Stimulated activated naive CD4-positive, alpha-beta T cell (primary cell): ENCODE data around the gene ORMDL1.

Source experiments
- DNase-seq, 6 experiments: peaks; one replicate each; lab custom pipeline; 2025; lab: John Stamatoyannopoulos, UW

The ORMDL1 gene, protein sequence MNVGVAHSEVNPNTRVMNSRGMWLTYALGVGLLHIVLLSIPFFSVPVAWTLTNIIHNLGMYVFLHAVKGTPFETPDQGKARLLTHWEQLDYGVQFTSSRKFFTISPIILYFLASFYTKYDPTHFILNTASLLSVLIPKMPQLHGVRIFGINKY

DNA sequence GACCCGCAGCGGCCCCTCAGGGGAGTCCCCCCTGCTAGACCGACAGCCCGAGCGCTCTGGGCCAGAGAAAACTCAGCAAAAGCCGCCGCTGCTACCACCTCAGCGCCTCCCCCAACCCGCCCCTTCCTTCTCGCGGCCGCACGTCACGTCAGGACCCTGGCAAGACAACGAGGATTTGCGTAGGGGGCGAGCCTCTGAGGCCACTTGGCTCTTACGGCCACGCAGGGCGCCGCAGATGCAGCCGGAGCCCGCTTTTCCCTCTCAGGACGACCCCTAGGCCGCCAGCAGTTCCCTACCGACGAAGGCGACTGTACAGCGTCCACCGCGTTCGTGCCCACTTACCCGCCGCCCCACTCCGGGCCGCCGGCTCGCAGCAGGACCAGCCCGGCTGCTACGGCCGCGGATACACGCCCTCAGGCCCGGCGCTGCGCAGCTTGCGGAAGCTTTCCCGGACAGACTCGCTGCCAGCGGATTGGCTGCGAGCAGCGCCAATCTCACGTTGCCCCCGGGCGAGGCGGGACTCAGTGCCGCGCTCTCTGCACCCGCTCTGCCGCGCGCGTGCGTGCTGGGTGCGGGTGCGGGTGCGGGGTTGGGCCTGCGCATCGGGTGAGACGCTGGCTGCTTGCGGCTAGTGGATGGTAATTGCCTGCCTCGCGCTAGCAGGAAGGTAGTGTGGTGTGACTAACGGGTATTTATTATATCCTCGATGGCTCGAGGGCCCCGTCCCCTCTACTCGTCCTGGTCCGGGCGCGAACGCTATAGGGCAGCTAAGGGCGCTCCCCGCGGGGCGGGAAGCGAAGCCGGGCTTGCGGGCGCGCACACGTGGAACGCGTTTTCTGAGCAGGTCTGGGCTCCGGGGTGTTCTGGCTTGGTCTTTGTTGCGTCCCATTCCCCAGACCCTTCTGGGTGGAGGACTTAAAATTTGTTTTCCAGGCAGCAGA lies at the start of gene ORMDL1, which contains the start of gene PMS1:
ORMDL1 (minus strand) TSS at position 413 of the 941 bp plus-strand sequence. CDS start 1,744 bp downstream, outside the sequence.
PMS1 (plus strand) TSS at position 524 of the 941 bp plus-strand sequence. CDS start 7,360 bp downstream, outside the sequence.
- DNase-seq = peak; percentile 88 to 97 (median 92)

DNA sequence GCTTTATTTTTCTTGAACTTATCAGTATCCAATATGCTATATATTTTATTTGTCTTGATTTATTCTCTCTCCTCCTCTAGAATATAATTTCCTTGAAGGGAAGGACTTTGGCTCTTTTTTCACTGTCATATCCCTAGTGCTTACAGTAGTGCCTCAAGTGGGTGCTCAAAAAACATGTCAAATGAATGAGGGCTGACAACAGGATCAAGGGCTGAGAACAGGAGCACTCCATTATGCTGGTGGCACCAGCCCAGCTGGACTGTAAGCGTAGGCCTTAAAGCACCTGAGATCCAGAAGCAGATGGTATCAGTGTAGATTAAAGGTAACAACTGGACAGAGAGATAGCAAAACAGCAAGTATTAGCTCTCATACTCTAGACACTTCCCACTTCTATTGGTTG lies 46.4 kb upstream of the ORMDL1 start:
- DNase-seq = no peak

DNA sequence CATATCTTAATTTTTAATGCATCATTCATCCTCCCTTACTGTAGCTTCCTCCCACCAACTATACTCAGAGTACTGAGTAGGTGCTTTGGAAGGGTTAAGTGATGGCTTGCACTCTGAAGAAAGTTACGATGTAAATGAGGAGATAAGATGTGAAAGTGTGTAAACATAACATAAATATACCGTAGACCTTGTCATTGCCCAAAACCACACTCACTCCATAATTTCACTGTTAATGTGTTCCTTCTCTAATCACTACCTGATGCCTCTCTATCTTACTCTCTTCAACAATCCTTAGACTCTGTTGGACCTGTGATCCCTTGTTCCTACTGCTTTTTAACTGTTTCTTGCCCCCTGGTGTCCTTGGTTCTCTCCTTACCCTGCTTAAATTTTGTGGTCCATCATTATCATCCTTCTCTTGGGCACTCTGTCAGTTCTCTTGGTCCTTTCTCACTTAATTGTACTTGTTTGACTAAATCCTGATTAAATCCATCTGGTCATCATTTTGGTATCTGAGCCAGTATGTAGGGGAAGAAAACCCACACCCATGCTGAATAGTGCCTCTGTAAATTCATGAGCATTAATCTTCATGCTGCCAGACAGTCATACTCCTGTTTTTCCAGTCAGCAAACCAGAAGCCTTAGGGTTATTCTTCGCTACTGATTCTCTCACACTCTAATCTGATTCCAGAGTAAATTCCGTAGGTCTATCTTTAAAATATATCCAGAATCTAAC lies 45.1 kb upstream of the ORMDL1 start:
- DNase-seq = no peak

DNA sequence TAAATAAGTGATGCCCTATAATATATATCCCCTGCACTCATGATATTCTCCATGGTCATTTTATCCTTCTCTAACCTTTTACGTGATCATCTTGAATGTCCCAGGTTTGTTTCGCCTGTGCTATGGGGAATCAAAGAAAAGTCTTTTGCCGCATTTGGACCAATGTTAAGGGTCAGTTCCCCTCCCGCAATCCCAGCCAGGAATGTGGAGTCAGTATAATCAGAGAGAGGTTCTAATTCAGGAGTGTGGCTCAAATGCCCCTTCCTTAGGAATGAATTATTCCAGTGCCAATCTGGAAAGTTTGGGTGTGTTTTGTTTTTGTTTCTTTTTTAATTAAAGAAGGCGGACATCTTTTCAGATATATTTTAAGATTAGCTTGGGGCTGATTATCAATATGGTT lies 41.9 kb upstream of the ORMDL1 start:
- DNase-seq = no peak

DNA sequence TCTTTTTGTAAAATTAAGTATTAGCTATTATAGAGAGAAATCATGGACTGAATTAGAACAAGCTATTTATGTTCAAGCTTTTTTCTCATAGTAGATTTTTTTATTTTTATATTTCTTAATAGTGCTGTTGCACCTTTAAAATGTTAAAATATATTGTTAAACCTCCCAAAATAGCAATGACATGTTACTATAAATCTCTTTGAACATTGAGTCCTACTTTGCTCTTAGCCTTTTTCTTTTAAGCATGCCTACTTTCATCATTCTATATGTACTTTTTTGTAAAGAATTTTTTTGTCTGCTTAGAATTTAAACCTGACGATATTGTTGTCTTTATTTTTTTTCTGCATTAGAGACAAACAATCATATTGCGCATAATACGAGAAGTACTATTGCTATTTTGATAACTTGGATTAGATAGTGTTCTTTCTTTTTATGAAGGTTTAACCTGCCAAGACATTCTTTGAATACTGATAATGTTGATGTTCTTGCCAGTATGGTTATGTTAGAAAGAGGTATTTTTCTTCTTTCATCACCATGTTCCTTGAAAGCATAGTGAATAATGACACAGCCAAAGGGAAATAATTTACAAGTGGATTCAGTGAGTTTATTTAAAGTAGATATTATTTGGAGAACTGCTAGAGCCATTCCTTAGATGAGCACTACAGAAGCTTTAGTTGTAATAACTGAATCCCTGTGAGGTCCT lies 40.7 kb upstream of the ORMDL1 start:
- no peak for DNase-seq

DNA sequence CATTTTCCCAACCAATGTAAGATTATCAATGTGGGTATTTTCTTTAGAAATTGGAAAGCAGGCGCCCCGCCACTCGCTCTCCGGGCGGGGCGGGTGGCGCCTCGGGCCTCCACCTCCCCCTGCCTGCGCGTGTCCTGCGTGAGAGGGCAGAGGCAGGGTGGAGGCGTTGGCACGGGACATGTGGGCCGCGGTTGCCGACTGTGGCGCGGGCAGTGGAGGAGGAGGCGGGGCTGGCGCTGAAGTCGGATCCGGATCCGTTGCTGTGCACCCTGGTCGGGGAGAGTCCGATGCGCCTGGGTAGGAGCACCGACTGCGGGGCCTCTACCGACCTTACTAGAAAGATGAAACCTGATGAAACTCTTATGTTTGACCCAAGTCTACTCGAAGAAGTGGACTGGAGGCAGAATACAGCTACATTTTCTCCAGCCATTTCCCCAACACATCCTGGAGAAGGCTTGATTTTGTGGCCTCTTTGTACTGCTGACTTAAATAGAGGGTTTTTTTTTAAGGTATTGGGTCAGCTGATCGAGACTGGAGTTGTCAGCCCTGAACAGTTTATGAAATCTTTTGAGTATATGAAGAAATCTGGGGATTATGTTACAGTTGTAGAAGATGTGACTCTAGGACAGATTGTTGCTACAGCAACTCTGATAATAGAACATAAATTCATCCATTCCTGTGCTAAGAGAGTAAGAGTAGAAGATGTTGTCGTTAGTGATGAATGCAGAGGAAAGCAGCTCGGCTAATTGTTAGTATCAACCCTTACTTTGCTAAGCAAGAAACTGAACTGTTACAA lies 38.0 kb upstream of the ORMDL1 start:
- no peak for DNase-seq

DNA sequence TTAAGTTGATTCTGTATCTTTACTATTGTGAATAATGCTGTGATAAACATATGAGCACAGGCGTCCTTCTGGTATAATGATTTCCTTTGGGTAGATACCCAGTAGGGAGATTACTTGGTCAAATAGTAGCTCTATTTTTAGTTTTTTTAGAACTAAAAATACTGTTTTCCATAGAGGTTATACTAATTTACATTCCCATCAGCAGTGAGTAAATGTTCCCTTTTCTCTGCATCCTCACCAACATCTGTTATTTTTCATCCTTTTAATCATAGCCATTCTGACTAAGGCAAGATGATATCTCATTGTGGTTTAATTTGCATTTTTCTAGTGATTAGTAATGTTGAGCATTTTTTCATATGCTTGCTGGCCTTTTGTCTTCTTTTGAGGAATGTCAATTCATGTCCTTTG lies 35.2 kb upstream of the ORMDL1 start:
- DNase-seq = no peak

DNA sequence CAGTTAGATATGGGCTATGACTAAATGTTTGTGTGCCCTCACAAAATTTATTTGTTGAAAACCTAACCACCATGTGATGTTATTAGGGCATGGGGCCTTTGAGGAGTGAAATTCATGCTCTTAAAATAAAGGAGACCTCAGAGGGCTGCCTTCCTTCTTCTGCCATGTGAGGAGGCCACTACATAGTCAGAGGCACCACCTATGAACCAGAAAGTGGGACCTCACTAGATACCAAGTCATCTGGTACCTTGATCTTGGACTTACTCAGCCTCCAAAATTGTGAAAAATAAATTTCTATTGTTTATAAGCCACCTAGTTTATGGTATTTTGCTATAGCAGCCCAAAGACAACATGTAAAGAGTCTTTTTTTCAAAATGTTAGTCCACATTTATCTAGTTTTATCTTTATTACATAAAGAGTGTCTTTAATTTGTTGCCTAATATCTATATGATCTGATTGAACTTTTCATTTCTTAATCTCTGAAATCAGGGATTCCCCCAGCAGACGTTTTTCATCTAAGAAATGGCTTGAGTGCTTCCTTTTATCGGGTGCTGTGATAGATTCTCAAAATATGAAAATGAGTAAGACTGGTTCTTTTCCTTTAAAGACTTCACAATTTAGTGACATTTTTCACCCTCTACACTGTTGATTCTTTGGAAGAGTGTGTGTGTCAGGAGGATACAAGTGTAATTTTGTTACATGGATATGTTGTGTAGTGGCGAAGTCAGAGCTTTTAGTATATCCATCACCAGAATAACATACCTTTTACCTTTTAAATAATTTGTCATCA lies 34.3 kb upstream of the ORMDL1 start:
- no peak for DNase-seq

DNA sequence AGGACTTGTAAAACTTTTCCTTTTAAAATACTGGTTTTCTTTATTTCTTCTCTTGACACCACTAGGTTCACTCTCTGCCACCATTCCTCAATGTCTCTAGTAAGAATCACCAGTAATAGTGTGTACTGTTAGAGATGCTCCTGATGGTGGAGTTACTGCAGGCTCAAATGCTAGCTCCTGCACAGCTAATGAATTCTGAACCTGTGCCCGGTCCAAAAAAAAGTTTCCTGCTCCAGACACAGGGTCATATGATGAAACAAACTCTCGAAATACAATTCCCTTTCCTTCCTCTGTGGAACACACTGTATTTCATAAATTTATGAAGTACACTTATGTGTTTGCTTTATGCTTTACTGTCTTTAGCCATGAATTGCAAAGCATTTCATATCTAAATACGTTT lies 19.3 kb upstream of the ORMDL1 start:
- DNase-seq = no peak

DNA sequence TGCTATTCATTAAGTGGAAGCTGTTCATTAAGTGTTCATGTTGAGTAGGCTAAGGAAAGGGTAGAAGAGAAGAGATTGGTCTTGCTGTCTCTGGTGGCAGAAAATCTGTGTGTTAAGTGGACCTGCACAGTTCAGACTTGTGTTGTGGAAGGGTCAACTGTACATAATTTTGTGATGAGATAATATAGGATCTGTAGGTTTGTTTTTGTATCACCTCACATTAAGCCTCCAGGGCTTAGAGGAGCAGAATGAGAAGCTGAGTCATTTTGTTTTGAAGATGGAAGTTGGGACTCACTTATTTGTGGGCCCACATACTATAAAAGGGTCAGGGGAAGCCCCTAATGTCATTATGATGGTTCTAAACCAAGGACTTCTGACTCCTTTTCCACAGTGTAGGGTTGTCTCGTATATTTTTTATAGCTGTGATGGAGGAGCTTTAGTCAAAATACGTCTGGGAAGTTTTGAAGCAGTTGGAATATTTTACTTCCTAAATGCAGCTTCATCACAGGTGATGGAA lies 18.3 kb upstream of the ORMDL1 start:
- DNase-seq = no peak

DNA sequence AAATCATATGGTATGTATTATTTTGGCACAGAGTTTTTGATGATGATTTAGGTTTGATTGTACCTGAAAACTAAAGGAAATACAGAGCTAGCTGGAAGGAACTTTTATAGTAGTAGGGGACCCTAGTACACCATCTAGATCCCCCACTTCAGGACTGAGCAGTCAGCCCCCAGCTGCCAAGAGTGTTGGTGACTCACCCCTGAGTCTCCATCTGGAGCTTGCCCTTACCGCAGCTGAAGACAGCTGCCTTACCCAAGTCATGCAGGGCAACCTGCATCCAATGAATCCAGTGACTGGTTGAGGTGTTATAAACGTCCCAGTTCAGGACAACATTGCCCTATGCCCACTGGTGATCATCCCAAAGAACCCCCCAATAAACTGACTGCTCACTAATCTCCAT lies 15.4 kb upstream of the ORMDL1 start:
- DNase-seq = peak in 4 of 6 experiments; percentile 36 to 95 (median 90)

DNA sequence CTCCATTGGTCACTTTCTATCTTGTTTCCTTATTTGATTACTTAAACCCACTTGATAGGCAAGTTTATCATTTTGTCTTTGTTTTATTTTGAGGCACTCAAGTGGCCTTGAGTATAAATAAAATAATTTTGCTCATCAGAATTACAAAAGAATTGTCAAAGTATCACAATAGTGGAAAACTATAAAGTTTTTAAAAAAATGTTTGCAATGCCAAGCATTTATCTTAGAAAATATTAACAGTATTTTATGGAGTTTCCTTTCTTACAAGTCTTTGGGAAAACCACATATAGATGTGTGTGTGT lies 14.8 kb upstream of the ORMDL1 start:
- DNase-seq = no peak

DNA sequence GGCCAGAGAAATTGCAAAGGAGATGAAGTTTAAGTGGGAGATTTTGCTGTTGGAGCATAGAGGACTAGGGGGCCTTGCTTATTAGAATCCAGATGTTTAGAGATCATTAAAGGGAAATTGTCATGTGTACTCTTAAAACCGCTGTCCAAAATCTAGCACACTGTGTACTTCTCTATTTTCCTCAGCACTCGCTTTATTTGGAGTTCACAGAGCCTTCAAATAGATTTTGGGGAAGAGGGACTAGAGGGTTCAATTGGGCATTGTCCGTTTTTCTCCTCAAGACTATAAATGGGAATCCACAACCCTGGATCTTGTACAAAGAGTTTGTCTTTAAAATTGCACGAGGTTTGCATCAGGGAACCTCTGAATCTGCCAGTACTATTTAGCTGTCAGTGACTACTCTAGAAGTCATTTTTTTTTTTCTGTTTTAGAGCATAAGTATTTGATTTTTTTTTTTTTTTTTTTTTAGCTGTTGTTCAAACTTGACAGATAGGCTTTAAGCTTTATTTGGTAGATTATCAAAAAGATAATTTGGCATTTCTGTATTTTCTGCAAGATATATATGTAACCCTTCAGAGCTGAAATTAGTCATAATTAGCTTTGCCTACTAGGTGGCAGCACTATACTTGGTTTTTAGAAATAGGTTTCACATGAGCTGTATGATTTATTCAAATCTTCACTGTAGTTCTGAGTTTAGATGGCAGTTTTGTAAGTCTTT lies 14.3 kb upstream of the ORMDL1 start:
- peak in 1 of 6 experiments; percentile 6 for DNase-seq

DNA sequence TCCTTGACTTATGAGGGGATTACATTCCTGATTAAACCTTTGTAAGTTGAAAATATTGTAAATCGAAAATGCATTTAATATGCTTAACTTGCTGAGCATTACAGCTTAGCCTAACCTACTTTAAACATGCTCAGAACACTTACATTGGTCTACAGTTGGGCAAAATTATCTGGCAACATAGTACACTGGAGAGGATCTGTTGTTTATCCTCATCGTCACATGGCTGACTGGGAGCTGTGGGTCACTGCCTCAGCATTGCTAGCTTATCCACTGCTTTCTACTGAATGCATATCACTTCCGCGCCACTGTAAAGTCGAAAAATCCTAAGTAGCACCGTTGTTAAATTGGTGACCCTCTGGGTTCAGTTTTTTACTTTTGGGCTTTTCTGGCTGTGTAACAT lies 13.8 kb upstream of the ORMDL1 start:
- DNase-seq = no peak

DNA sequence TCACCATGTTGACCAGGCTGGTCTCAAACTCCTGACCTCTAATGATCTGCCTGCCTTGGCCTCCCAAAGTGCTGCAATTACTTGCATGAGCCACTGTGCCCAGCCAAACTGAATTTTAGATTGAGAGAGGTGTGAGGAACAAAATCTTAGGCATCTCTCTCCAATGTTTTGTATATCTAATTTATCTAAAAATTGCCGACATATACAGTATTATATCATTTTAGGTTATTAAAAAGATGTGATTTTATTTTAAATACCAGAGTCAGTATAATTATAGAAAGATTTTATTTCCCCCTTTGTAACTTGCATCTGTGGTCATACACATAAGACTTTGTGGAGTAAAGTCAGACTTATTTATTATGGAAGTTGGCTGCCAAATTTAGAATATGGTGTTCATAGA lies 10.2 kb upstream of the ORMDL1 start:
- no peak for DNase-seq

DNA sequence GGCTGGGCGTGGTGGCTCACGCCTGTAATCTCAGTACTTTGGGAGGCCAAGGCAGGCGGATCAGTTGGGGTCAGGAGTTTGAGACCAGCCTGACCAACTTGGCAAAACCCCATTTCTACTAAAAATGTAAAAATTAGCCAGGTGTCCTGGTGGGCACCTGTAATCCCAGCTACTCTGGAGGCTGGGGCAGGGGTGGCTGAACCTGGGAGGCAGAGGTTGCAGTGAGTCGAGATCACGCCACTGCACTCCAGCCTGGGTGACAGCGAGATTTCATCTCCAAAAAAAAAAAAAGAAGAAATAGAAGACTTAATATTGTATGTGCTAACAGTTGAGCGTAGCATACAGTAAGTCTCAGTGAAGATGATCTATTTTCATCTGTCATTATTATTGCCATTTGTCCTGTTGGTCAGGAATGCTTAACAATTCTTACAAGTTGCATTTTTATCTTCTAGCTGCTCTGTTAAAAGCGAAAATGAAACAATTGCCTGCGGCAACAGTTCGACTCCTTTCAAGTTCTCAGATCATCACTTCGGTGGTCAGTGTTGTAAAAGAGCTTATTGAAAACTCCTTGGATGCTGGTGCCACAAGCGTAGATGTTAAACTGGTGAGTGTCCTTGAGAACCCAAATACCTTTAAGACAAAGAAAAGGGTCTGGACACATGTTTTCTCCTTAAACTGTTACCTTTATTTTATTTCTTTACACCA lies 7.4 kb upstream of the ORMDL1 start:
- no peak for DNase-seq

DNA sequence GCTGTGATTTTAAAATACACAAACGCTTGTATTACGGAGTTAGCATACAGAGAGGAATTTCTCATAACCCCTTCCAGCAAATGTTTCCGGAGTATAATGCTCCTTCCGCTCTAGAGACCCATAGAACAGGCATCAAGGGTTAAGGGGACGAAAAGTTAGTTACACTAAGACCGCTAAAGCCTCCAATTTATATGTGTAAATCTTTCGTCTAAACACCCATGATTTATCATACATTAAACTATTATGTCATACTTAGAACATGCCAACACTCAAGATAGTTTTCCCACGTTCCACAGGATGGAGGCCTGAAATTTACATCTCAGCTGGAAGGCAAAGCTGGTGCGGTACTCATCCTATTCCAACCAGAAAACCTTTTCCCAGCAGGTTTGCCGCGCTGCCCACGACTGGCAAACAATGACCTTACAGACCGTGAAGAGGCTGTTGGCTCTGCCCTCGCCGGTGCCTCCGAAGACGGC lies 650 bp downstream of the ORMDL1 start:
- DNase-seq = peak in 2 of 6 experiments; percentile 50 to 69

DNA sequence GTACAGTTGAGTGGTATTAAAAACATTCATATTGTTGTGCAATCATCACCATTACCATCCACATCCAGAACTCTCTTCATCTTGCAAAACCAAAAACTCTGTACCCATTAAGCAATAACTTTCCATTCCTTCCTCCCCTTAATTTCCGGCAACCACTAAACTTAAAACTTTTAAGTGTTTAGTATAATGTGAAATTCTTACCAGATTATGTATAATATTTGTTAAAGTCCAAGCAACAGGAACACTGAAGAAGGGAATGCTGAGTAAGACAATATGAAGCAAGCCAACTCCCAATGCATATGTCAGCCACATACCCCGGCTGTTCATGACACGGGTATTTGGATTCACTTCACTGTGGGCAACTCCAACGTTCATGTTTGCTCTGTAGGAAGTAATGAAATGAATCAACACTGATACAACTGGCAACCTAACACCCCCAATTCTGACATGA lies 1.9 kb downstream of the ORMDL1 start:
- no peak for DNase-seq

DNA sequence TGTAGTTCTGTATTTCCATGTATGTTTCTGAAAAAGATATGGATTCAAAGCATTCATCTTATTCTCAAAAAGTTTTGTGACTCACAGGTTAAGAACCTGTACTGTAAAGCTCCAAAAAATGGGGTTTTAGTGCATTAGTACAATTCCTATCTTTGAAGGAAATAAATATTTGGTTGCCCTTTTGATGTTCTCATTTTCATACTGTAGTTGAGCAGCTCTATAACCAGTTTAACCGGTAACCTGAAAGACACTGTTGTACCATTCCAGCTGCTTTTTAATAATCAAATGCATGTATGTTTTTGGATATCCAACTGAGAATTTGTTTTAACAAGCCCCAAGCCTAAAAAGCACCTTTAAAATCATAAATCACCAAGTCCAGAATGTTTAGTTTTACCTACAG lies 11.9 kb downstream of the ORMDL1 start:
- no peak for DNase-seq
